ENCODE results near the gene IL1A.

IL1A gene

GRCh38 chr2:112791019-112791418 lies 6.7 kb upstream of the IL1A start:
- no peak for DNase-seq

- no peak for DNase-seq
These were observed 6.0 kb upstream of the IL1A start for GRCh38 chr2:112790305-112790704.

GRCh38 chr2:112789186-112789585 lies 4.9 kb upstream of the IL1A start:
- DNase-seq: no peak

- no peak for DNase-seq
These were observed 4.4 kb upstream of the IL1A start for GRCh38 chr2:112788653-112789052.

- DNase-seq: peak; percentile 94
These were observed 3.6 kb upstream of the IL1A start for GRCh38 chr2:112787729-112788393.

- no peak for DNase-seq
These were observed 3.0 kb upstream of the IL1A start for GRCh38 chr2:112787294-112787693.

GRCh38 chr2:112783187-112783714 lies 1.0 kb downstream of the IL1A start:
- DNase-seq: no peak

GRCh38 chr2:112782234-112782799 lies 2.0 kb downstream of the IL1A start:
- DNase-seq: peak; percentile 10

- no peak for DNase-seq
These were observed 4.7 kb downstream of the IL1A start for GRCh38 chr2:112779598-112779997.

GRCh38 chr2:112777036-112777435 lies 7.3 kb downstream of the IL1A start:
- DNase-seq: no peak

- DNase-seq: peak; percentile 52
These were observed 8.2 kb downstream of the IL1A start for GRCh38 chr2:112776113-112776512.

- DNase-seq: no peak
These were observed 9.6 kb downstream of the IL1A start for GRCh38 chr2:112774536-112775285.

- no peak for DNase-seq
These were observed 10.7 kb downstream of the IL1A start for GRCh38 chr2:112773556-112773955.

GRCh38 chr2:112772911-112773475 lies 11.3 kb downstream of the IL1A start:
- DNase-seq: no peak

- DNase-seq: peak; percentile 85
These were observed 12.0 kb downstream of the IL1A start for GRCh38 chr2:112772322-112772721.

- DNase-seq: peak; percentile 15
These were observed 15.9 kb downstream of the IL1A start for GRCh38 chr2:112768432-112768831.

GRCh38 chr2:112767693-112768330 lies 16.5 kb downstream of the IL1A start:
- peak; percentile 55 for DNase-seq

GRCh38 chr2:112765251-112765650 lies 19.0 kb downstream of the IL1A start:
- no peak for DNase-seq

GRCh38 chr2:112764071-112765044 lies 19.9 kb downstream of the IL1A start, which contains the start of gene CKAP2L:
Gene CKAP2L (minus strand): TSS chr2:112764609. CDS start chr2:112764598, 11 bp downstream.
- DNase-seq: peak; percentile 97

- no peak for DNase-seq
These were observed 22.0 kb downstream of the IL1A start for GRCh38 chr2:112762276-112762675.

- no peak for DNase-seq
These were observed 24.1 kb downstream of the IL1A start for GRCh38 chr2:112760149-112760548.

GRCh38 chr2:112758711-112759110 lies 25.6 kb downstream of the IL1A start:
- no peak for DNase-seq
